Fibroblast of lung (primary cell): ENCODE measurements around the gene ADRM1.

Experiments
- CTCF ChIP-seq, 2 donors: IDR thresholded peaks in 1 of 2; conservative IDR thresholded peaks in 1 of 2; 1 replicate in 1 of 2; 2 replicates in 1 of 2; pipeline ENCODE4 v1.5.1; 2011 to 2012; ENCODE audit warnings: low read length in 2 of 2, control low read depth in 1 of 2, inconsistent platforms in 1 of 2, low read depth in 1 of 2, mild to moderate bottlenecking in 1 of 2
- EZH2 ChIP-seq: IDR thresholded peaks from 2 replicates; pipeline ENCODE4 v1.5.1; 2012; ENCODE audit warnings: low read length, control low read depth, mild to moderate bottlenecking; ENCODE audit errors: missing control alignments

- TF ChIP-seq CTCF (conservative IDR thresholded peaks at IDR 0.05 in 1 of 2, IDR thresholded peaks at IDR 0.05 in 1 of 2; ENCODE audit: low read depth in 1 of 2, low read length in 2 of 2) (no peak), EZH2 (no peak)
These were observed 19.2 kb downstream of the ADRM1 start for GRCh38 chr20:62321975-62322374.
